ENCODE data around the gene SMYD3. TPM values are rescaled to one million over a fixed set of nuclear protein-coding genes. Genes with fewer than 3 reads are reported as not detected.

The SMYD3 gene
- total RNA-seq, 4 donors from 2014 or later: 15.6 to 21.1 (median 18.4) TPM

DNA sequence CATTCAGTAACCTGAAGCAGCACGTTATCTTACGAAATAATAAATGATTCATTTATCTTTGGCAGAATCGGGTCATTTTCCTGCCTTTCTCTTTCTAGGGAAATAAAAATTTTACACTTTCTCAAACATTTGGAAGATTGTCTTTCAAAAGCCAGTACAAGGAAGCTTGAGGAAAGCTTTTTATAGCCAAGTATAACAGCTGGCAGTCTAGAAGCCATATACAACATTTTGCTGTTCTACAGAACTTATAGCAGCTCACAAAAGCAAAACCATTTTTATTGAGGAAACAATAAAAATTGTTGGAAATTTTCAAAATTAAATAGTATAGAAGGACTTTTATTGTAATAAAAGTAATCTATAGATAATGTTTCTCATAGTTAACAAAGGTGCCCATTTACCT is 448.6 kb downstream of the SMYD3 start:
- TF ChIP-seq, protein P1, sequence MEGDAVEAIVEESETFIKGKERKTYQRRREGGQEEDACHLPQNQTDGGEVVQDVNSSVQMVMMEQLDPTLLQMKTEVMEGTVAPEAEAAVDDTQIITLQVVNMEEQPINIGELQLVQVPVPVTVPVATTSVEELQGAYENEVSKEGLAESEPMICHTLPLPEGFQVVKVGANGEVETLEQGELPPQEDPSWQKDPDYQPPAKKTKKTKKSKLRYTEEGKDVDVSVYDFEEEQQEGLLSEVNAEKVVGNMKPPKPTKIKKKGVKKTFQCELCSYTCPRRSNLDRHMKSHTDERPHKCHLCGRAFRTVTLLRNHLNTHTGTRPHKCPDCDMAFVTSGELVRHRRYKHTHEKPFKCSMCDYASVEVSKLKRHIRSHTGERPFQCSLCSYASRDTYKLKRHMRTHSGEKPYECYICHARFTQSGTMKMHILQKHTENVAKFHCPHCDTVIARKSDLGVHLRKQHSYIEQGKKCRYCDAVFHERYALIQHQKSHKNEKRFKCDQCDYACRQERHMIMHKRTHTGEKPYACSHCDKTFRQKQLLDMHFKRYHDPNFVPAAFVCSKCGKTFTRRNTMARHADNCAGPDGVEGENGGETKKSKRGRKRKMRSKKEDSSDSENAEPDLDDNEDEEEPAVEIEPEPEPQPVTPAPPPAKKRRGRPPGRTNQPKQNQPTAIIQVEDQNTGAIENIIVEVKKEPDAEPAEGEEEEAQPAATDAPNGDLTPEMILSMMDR (IDR thresholded peaks at IDR 0.05; ENCODE audit: low read depth): no peak

DNA sequence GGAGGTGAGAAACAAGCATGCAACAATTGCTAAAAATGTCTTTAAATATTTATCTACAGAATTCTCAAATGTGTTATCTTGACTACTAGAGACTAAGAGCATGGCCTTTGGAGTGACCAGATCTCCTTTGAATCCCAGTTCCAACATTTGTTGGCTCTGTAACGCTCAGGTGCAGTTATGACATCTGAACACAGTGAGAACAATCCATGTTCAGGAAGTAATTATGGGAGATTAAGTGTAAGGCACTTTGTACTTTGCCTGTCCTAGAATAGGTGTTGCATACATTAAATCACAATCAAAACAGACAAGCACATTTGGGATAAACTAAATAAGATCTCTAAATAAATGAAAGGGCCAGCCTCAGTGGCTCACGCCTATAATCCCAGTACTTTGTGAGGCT is 454.5 kb downstream of the SMYD3 start:
- TF ChIP-seq, protein P1 (IDR thresholded peaks at IDR 0.05; ENCODE audit: low read depth): no peak

DNA sequence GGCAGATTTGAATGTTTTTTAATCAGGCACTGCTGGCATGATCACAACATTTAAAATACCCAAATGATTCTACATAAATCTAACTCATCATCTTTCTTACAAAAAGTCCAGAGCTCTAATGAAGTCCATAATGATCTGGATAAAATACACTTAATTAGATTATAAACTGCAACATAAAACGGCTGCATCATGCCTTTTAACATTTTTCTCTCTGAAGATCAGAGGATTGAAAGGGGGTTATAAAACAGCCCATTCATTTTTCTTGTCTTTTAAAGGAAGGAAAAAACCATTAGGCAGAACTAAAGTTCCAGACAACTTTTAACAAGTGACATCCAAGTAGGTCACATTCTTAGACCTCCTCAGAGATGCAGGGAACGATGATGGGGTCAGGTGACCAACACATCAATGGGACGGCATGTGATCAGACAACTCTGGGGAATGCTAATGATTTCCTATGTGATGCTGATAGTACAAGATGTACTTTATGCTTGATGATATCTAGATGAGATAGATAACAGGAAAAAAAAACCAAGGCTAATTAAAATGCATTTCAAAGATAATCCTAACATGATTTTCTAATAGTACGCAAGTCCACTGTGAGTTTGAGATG is 455.1 kb downstream of the SMYD3 start:
- TF ChIP-seq, protein P1 (IDR thresholded peaks at IDR 0.05; ENCODE audit: low read depth): no peak

DNA sequence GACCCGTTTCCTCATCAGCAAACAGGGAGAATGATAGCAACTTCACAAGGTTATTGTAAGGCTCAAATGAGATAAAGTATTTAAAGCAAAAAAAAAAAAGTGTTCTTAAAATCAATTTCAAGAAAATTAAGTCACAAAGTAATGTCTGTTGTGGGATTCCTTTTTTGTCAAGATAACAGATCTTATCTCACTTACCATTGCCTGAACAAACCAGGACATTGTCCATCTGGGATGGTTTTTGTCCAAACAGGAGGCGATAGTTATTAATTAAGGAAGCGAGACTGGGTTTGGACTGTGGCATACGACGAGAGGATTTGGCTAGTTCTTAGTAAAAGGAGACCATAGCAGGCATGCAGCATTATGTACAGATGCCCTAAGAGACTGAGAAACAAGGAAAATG is 458.4 kb downstream of the SMYD3 start:
- TF ChIP-seq, protein P1 (IDR thresholded peaks at IDR 0.05; ENCODE audit: low read depth): no peak

DNA sequence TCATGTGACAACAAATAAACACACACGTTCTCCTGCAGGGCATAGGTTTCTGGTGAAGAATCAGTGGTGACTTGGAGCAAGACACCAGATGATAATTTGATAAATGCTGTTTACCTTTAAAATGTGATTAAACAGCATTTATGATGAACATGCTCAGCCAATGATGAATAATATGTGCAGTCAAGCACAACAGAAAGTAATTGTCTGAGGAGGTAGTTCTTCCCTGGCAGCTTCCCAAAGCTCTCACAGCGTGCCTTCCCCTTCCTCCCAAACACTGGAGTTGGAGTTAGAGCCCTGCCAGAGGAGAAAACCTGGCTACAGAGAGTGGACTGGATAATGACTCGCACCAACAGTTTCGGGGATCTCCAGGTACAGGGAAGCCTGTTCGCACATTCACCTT is 463.5 kb downstream of the SMYD3 start:
- TF ChIP-seq, protein P1 (IDR thresholded peaks at IDR 0.05; ENCODE audit: low read depth): no peak

DNA sequence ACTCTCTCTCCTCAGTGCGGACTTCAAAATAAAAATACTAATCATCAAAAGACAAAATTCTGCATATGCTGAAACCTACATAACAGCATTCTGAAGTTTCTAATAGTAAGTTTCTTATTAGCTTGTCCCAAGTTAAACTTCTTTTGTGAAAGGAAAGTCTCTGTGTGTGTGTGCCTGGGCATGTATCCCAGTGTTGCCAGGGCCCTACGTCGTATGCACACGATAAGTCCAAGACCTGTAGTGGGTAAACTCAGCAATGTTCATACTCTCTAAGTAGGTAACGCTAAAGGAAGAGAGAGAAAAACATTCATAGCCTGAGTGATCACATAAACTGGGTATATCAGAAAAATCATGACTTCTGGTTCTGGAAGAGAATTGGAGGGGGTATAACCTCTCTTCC is 465.7 kb downstream of the SMYD3 start:
- TF ChIP-seq, protein P1 (IDR thresholded peaks at IDR 0.05; ENCODE audit: low read depth): no peak

DNA sequence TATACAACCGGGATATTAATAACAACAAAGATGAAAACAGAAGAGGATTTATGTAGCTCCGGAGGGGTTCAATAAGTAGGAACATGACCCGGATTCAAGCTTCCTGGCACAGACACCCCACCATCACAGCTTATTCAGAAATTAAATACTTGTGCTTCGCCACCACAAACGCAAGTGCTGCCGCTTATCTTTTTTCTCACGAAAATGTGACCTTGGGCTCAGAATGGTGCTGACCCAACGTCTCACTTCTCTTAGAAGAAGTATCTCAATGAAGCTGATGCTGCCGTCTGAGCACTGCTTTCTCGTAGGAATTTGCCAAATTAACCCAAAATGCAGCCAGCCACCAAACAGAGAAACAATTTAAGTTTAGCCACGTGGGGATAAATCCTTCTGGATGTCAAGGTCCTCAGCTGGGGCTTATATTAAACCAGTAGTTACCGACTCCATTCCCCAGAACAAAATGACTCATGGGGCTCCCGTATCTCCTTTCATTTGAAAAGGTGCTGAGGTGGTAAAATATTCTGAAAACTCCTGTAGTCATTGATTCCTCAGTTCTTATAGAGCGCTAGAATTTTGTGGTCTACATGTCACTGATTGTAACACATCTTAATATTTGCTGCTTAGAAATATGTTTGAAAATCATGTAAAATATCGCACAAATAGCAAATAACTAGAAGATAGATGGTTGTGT is 466.7 kb downstream of the SMYD3 start:
- TF ChIP-seq, protein P1 (IDR thresholded peaks at IDR 0.05; ENCODE audit: low read depth): no peak
